H7 (cell line): ENCODE results near the gene EIF3J. TPM values are rescaled to one million over a fixed set of nuclear protein-coding genes. Genes with fewer than 3 reads are reported as not detected.

Experiments
- DNase-seq: peaks from one replicate; pipeline ENCODE4 v3.0.0; 2012
- H3K27me3 ChIP-seq: 2 replicates; pipeline ENCODE4 v1.6.0; 2011; ENCODE audit warnings: mild to moderate bottlenecking, low read length; ENCODE audit not compliant: control insufficient read depth, insufficient read depth
- H3K36me3 ChIP-seq: replicated peaks from 2 replicates; pipeline ENCODE4 v1.5.1; 2011; ENCODE audit warnings: low read length; ENCODE audit not compliant: control insufficient read depth, insufficient read depth
- H3K4me3 ChIP-seq: 2 replicates; pipeline ENCODE4 v1.5.1; 2011; ENCODE audit warnings: low read depth, mild to moderate bottlenecking, control low read depth, low read length, moderate library complexity; ENCODE audit not compliant: insufficient read depth
- total RNA-seq: library from RNA; depleted of rRNA; stranded (reverse); fragments of >200 nt; shearing (Covaris generic); gene quantifications from 2 replicates; pipeline ENCODE4 v1.2.3, GENCODE V29; 2014; rRNA removed

Gene EIF3J, protein sequence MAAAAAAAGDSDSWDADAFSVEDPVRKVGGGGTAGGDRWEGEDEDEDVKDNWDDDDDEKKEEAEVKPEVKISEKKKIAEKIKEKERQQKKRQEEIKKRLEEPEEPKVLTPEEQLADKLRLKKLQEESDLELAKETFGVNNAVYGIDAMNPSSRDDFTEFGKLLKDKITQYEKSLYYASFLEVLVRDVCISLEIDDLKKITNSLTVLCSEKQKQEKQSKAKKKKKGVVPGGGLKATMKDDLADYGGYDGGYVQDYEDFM
- 32.7 and 34.3 TPM in 2 replicates for total RNA-seq

DNA sequence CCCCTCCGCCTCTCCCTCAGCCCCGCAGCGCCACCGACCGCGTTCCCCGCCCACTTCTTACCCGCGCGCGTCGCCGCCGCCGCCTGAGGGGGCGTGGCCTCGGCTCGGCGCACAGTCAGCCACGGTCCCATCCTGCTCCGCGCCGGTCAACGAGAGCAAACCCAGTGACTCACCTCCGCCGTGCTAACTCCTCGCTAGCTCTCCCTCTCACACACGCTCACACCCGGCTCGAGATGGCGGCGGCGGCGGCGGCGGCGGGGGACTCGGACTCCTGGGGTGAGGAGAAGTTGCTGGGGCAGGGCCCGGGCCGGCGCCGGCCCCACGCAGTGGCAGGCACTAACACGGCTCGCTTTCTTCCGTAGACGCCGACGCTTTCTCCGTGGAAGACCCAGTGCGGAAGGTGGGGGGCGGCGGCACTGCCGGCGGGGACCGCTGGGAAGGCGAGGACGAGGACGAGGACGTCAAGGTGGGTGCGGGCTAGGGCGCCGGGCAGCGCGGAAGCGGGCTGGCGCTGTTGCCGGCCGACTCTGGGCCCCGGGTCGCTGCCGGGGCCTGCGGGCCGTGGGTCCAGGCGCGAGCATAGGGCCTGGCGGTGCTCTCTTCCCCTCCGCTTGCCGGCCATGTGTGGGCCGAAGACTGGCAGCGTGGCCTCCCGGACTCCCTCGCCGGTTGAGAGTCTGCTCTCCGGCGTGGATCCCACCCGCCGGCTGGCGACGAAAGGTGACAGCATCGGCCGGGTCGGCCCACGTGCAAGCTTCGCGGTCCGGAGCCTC is at the start of gene EIF3J:
EIF3J (plus strand) TSS at position 186 of the 773 bp plus-strand sequence; CDS start at position 234, 48 bp downstream.
- peak within 1 kb of the TSS; percentile 89 for H3K4me3 ChIP-seq
- H3K36me3 ChIP-seq = peaks cover 5% of the 10 kb centered on the region; the same call in 1 of the 2 replicates
- no peaks in the 10 kb centered on the region for H3K27me3 ChIP-seq
- DNase-seq = peak; percentile 96

DNA sequence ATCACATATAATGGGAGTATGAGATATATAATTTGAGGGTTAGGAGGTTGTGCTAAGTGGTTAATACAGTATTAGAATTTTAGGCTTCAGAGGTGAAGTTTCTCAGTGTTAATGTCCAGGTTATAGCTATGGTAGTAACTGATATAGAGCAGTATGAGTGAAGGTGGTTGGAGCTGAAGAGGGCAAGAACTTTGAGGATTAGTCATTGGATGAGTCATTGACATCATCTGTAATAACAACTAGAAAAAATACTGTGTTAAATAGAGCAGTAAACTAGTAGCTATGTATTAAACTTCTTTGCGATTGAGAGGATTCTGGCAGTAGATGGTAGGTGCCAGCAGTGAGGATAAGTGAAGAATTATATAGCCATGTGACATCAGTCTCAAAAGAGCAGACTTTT is 47.5 kb upstream of the EIF3J start:
- no peak overlapping the region for H3K4me3 ChIP-seq
- H3K36me3 ChIP-seq = peaks cover 8% of the 10 kb centered on the region
- DNase-seq = no peak
- no peaks in the 10 kb centered on the region for H3K27me3 ChIP-seq

DNA sequence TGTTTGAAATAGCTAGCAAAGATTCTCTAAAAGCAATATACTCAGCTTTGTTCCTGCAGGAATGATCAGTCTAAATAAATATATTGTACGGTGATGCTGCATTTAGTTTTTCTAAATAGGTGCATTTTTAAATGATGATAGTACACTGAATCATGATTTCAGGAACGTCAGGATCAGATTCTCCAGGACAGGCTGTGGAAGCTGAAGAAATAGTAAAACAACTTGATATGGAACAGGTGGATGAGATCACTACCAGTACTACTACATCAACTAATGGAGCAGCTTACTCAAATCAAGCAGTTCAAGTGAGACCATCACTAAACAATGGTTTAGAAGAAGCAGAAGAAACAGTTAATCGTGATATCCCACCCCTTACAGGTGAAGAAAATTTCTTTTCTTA is 46.3 kb upstream of the EIF3J start:
- Histone ChIP-seq H3K27me3 (no peaks in the 10 kb centered on the region), H3K4me3 (no peak overlapping the region), H3K36me3 (peaks cover 8% of the 10 kb centered on the region)
- DNase-seq = no peak

DNA sequence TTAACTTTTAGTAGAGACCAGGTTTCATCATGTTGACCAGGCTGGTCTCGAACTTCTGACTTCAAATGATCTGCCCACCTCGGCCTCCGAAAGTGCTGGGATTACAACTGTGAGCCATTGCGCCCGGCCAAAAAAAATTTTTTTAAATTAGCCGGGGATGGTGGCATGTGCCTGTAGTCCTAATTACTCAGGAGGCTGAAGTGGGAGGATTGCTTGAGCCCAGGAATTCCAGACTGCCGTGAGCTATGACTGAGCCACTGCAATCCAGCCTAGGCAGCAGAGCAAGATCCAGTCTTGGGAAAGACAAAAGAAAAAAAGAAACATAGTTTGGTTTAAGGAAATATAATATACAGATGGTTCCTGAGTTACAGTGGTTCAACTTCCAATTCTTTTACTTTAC is 44.9 kb upstream of the EIF3J start:
- DNase-seq = no peak
- no peak overlapping the region for H3K4me3 ChIP-seq
- peaks cover 6% of the 10 kb centered on the region for H3K36me3 ChIP-seq
- no peaks in the 10 kb centered on the region for H3K27me3 ChIP-seq

DNA sequence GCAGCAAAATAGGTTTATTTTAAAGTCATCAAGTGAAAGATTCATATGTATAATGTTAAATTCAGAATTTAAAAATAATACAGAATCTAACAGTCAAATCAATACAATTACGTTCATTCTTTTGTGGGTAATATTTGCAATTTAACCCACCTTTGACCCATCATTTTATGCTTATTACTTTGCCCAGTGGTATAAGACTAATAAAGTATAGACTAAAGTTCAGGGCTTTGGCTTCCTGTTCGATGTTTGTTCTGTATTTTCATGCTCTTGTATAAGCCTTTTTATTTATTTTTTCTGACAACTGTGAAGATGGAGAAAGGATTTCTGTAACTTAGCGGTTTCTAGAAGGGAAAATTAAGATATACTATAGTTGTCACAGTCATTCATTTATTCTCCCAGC is 44.3 kb upstream of the EIF3J start:
- Histone ChIP-seq H3K27me3 (no peaks in the 10 kb centered on the region), H3K36me3 (peaks cover 2% of the 10 kb centered on the region), H3K4me3 (no peak overlapping the region)
- DNase-seq = no peak

DNA sequence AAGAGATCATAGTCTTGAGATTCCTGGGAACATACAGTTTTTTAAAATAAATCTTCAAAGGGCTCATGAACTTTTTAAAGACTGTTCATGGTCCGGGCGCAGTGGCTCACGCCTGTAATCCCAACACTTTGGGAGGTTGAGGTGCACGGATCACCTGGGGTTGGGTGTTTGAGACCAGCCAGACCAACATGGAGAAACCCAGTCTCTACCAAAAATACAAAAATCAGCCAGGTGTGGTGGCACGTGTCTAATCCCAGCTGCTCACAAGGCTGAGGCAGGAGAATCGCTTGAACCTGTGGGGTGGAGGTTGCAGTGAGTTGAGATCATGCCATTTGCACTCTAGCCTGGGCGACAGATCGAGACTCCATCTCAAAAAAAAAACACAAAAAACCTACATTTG is 41.4 kb upstream of the EIF3J start:
- Histone ChIP-seq H3K4me3 (no peak overlapping the region), H3K27me3 (no peaks in the 10 kb centered on the region), H3K36me3 (peaks cover 6% of the 10 kb centered on the region)
- no peak for DNase-seq

DNA sequence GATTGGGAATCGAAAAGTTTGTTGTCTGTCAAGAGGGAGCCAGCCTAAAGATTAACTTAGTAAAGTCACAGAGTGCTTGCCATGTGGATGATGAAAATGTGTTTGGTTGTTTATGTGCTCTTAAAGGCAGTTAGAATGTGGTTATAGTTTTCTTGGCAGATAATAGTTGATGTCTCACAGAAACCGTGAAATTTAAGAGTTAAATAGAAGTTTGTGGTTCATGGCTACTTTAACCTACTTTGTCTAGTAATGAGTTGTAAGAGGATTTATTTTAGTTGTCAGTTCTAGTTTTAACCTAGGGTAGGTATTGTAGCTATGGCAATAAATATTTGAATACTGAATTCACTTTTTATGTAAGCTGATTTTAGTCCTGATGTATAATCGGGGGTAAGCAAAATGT is 36.4 kb upstream of the EIF3J start:
- Histone ChIP-seq H3K27me3 (no peaks in the 10 kb centered on the region), H3K36me3 (peaks cover 14% of the 10 kb centered on the region), H3K4me3 (no peak overlapping the region)
- DNase-seq = no peak

DNA sequence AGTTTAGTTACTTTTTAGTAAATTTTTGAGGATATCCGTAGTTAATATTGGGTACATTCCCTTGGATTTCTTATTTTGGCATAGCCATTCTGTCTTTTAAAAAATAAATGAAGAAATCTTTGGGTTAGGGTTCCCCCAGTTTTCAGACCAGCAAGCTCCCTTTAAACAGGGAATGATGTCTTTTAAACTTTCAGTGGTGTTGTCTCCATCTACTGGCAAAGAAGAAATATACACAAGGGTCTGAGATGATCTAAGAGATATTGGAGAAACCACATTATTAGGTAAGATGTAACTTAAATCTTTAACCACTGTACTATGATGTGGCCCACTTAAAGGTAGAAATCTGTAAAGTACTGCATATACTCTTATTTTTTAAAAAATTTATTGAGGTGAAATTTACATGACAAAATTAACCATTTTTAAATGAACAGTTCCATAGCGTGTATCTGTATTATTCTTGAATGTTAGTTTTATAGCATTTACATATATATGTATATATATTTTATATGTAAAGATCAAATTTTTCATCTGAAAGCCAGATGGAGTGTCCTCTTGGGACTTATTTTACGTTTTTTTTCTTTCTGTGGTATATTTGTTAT is 35.1 kb upstream of the EIF3J start:
- peaks cover 14% of the 10 kb centered on the region for H3K36me3 ChIP-seq
- no peaks in the 10 kb centered on the region for H3K27me3 ChIP-seq
- H3K4me3 ChIP-seq = no peak overlapping the region
- peak; percentile 55 for DNase-seq

DNA sequence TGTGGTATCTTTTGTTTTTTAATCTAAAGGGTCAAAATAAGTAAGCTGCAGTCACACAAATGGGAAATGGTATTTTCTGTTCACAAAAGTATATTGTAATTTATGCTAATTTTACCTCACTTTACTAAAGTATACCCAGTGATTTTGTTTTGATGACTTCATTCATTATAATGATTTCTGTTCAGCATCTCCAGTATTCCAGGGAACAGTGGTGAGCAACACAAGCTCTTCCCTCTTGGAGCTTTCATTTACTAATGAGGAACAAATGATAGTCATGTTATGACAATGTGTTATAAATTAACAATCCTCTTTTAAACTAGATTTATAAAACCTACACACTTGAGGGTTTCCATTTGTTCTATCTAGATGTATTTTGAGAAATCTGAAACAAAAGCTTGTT is 20.5 kb upstream of the EIF3J start:
- no peak for DNase-seq
- Histone ChIP-seq H3K27me3 (no peaks in the 10 kb centered on the region), H3K4me3 (no peak overlapping the region), H3K36me3 (peaks cover 2% of the 10 kb centered on the region)

DNA sequence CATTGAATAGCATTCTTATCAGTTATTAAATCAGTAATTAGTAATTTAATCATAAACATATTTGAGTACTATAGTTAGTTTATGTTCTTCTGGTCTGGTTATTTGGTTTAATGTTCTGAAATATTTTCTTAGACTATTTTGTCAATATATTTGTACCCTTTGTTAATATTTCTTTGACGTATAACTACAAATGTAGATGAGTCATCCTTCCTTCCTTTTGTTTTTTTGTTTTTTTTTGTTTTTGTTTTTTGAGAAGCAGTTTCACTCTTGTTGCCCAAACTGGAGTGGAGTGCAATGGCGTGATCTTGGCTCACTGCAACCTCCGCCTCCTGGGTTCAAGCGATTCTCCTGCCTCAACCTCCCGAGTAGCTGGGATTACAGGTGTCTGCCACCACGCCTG is 17.4 kb upstream of the EIF3J start:
- H3K36me3 ChIP-seq = peaks cover 8% of the 10 kb centered on the region
- DNase-seq = no peak
- H3K27me3 ChIP-seq = no peaks in the 10 kb centered on the region
- no peak overlapping the region for H3K4me3 ChIP-seq

DNA sequence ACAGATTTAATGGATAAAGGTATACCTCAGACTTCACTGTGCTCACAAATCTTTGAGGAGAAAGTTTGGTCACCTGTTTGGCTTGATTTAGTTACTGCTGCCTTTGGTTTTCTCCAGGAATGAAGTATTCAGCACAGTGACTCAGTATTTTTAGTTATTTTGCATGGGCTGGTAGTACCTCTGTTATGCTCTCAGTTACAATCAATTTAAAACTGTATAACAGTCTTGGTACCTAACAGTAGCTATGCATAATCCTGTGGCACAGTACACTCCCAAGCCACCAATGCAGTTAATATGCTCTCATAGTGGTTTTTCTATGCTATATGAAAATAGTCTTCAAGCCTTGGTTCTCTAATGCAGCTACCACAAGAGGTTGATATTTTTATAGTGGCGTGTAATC is 11.9 kb upstream of the EIF3J start:
- Histone ChIP-seq H3K27me3 (no peaks in the 10 kb centered on the region), H3K36me3 (peaks cover 6% of the 10 kb centered on the region), H3K4me3 (no peak overlapping the region)

DNA sequence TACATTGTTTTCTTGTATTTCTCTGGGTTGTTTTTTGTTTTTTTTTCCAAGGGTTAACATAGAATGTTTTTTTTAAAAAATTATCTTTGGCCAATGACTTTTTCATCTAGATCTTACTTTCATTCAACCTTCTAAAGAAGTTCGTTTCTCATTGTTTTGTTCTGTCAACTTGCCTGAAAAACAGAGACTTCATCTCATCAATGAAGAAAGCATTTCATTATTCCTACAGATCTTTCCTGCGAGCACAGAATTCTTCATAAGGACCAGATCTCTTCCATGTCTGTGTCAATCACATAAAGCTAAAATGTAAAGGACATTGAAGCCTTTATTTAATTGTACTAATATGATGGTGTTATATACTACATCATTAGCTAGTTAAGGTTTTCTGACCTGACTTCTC is 9.7 kb upstream of the EIF3J start:
- DNase-seq = no peak
- Histone ChIP-seq H3K4me3 (no peak overlapping the region), H3K27me3 (no peaks in the 10 kb centered on the region), H3K36me3 (peaks cover 6% of the 10 kb centered on the region)

More for the DNA sequence above, 11.9 kb upstream of the EIF3J start:
- no peak for DNase-seq

DNA sequence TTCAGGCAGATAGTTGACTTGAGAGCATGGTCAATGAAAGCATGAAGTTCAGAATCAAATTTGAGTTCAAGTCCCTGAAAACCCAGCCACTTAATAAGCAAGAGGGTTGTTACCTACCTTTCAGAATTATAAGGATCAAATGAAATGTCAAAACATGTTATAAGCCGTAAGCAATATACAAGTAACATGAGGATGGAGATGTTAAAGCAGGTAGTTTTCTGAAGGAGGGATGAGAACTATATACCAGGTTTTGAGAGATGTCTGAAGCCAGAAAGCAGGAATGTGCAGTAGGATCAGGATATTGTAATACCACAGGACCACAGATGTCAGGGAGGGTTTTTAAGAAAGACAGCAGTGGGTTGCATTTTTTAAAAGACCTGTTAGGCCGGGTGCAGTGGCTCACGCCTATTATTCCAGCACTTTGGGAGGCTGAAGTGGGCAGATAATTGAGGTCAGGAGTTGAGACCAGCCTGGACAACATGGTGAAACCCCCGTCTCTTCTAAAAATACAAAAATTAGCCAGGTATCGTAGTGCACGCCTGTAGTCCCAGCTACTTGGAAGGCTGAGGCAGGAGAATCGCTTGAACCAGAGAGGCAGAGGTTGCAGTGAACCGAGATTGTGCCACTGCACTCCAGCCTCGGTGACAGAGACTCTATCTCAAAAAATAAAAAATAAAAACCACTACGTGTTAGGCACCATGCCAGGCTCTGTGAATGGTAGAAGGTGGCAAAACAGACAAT is 6.9 kb upstream of the EIF3J start:
- no peaks in the 10 kb centered on the region for H3K27me3 ChIP-seq
- no peak for DNase-seq
- H3K36me3 ChIP-seq = no peaks in the 10 kb centered on the region; the same call in 1 of the 2 replicates

DNA sequence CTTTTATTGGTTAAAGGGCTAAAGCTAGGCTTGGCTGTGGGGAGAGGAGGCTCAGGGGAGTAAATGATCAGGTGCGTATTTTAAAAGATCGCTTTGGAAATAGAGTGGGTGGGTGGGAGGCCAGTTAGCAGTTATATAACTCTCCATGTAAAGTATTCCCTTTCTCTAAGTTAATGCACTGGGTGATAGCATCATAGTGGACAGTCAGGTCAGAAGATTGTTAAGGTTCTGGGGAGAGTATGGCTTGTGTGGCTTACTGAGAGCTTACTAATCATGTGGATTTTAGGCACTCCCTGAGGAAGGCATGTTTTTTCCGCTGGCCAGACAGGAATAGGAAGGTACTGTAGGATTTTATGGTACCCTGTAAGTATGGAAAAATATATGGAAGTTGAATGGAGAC is 6.3 kb upstream of the EIF3J start:
- Histone ChIP-seq H3K36me3 (no peaks in the 10 kb centered on the region; the same call in 1 of the 2 replicates), H3K27me3 (no peaks in the 10 kb centered on the region), H3K4me3 (no peak overlapping the region)
- DNase-seq = no peak

More for the DNA sequence above, 6.9 kb upstream of the EIF3J start:
- H3K4me3 ChIP-seq = no peak overlapping the region
